Ascending aorta (tissue), 2 donors: ENCODE results near the gene C16orf78. TPM values are rescaled to one million over a fixed set of nuclear protein-coding genes. Genes with fewer than 3 reads are reported as not detected.

Experiments
- DNase-seq, 2 donors: peaks; one replicate each; pipeline ENCODE4 v3.0.0-alpha.2; 2019; ENCODE audit warnings: low spot score in 2 of 2
- H3K27ac ChIP-seq, 2 donors: fragments of 200-600 bp; sonication (generic); one replicate each; pipeline ENCODE4 v1.5.1; 2016 to 2017; ENCODE audit warnings: mild to moderate bottlenecking in 1 of 2
- H3K27me3 ChIP-seq: fragments of 200-600 bp; sonication (generic); one replicate; pipeline ENCODE4 v1.5.1; 2017
- H3K36me3 ChIP-seq, 2 donors: fragments of 200-600 bp; sonication (generic); one replicate each; pipeline ENCODE4 v1.5.1; 2016
- H3K4me1 ChIP-seq, 2 donors: fragments of 200-600 bp; sonication (generic); one replicate each; pipeline ENCODE4 v1.5.1; 2016 to 2017; ENCODE audit warnings: mild to moderate bottlenecking in 1 of 2
- H3K4me3 ChIP-seq, 2 donors: fragments of 200-600 bp; sonication (generic); one replicate each; pipeline ENCODE4 v1.5.1; 2016 to 2017; ENCODE audit warnings: mild to moderate bottlenecking in 1 of 2
- H3K9me3 ChIP-seq, 2 donors: fragments of 200-600 bp; sonication (generic); one replicate each; pipeline ENCODE4 v1.5.1; 2016
- CTCF ChIP-seq, 3 experiments: fragments of 200-600 bp in 2 of 3; fragments of 450-650 bp in 1 of 3; sonication (generic) in 2 of 3; IDR thresholded peaks; one replicate each; pipeline ENCODE4 v1.5.1; 2016 to 2019; ENCODE audit warnings: antibody characterized with exemption in 3 of 3, mild to moderate bottlenecking in 1 of 3, moderate library complexity in 1 of 3
- intact Hi-C: fragments of 100-400 bp; cut with DNase I; formaldehyde crosslinking; loops from one replicate; pipeline ENCODE4 v1.15.1; 2023
- total RNA-seq: library from RNA; depleted of rRNA; stranded (reverse); fragments of >200 nt; gene quantifications from one replicate; pipeline ENCODE4 v1.1.0, GENCODE V29; 2016

The C16orf78 gene
- total RNA-seq, 1 donor from 2014 or later: not detected

GRCh38 chr16:49362230-49362629 is 11.4 kb upstream of the C16orf78 start:
- Histone ChIP-seq H3K9me3 (no peaks in the 10 kb centered on the region), H3K27ac (no peak overlapping the region), H3K4me3 (no peak overlapping the region), H3K4me1 (no peaks in the 10 kb centered on the region), H3K36me3 (no peaks in the 10 kb centered on the region), H3K27me3 (no peaks in the 10 kb centered on the region)
- TF ChIP-seq CTCF (IDR thresholded peaks at IDR 0.05): no peak
- intact Hi-C loops: no loop called here
- DNase-seq: peak in 1 of 2 donors; percentile 15

DNA sequence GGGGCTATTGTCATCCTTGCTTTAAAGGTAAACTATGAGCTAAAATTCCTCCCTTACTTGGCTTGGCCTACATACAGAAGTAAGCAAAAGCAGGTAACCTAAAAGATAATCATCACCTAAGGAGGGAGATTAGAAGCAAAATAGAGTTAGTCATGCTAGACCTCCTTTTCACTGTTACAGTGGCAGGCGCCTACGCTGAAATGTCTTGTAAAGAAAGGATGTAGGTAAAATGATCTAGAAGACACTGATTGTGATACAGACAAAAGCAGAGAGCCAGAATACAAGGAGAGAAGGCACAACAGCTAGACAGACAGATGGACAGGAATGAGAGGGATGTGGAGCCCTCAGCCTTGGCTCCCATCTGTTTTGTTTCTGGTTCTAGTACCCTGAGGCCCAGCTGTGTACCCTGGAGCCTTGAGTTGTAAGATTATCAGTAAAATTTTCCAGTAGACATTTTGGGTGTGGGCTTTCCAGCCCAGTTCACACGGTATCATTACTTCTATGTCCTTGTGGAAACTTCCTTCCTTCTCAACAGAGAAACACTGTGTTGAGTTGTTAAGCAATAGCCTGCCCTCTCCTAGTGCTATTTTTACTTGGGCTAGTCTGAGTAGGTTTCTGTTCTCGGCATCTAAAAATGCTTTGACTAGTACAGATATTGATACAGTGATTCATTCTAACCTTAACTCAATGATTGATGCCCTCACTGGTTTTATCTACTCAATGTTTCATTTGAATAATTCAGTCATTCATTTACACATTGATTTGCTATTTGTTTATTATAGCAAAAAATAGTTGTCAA is 7.7 kb upstream of the C16orf78 start:
- no peak for DNase-seq
- Histone ChIP-seq H3K9me3 (no peaks in the 10 kb centered on the region), H3K27me3 (no peaks in the 10 kb centered on the region), H3K4me3 (no peak overlapping the region), H3K4me1 (no peaks in the 10 kb centered on the region), H3K36me3 (no peaks in the 10 kb centered on the region), H3K27ac (no peak overlapping the region)
- no peak for TF ChIP-seq CTCF (IDR thresholded peaks at IDR 0.05)
- intact Hi-C loops: no loop called here

GRCh38 chr16:49366669-49367068 is 6.9 kb upstream of the C16orf78 start:
- intact Hi-C loops: no loop called here
- H3K9me3 ChIP-seq: no peaks in the 10 kb centered on the region
- no peak for TF ChIP-seq CTCF (IDR thresholded peaks at IDR 0.05)
- no peak overlapping the region for H3K4me3 ChIP-seq
- no peaks in the 10 kb centered on the region for H3K4me1 ChIP-seq
- no peaks in the 10 kb centered on the region for H3K27me3 ChIP-seq
- H3K36me3 ChIP-seq: no peaks in the 10 kb centered on the region
- DNase-seq: no peak
- no peak overlapping the region for H3K27ac ChIP-seq

DNA sequence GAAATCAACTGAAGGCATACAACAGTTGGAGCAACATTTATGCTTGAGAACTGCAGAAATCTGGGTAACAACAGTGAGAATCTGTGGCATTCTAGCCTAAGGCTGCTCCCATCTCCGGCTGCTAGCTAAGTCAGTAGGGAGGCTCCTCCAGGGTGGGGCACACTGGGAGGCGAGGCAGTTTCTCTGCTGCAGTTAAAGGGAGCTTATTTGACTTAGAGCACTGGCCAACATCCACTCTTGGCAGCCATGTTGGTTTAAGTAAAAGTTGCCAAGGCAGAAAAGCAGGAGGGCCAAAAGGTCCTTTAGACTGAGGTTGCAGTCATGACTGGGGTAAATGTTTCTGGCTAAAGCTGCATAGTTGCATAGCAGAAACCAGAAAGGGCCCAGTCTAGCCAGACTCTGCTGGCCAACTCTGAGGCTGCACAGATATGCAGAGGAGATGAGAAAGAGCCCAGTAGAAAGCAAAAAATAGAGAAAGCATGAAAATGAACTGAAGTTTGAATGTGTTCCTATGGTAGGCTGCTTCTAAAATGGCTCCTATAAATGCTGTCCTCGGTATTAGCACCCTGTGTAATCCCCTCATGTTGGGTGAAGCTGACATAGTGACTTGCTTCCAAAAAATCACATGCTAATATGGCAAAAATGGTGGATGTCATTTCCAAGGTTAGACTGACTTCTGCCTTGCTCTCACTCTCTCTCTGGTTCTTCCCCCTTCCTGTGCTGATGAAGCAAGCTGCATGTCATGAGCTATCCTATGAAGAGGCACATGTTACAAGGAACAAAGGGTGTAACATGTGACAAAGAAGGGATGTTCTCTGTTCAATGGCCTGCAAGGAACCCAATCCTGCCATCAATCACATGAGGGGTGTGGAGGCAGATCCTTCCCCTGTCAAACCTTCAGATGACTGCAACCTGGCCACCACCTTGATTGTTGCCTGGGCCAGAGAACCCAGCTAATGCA is 3.7 kb upstream of the C16orf78 start:
- Histone ChIP-seq H3K4me3 (no peak overlapping the region), H3K9me3 (no peaks in the 10 kb centered on the region), H3K27ac (no peak overlapping the region), H3K36me3 (no peaks in the 10 kb centered on the region), H3K4me1 (no peaks in the 10 kb centered on the region), H3K27me3 (no peaks in the 10 kb centered on the region)
- no peak for TF ChIP-seq CTCF (IDR thresholded peaks at IDR 0.05)
- no peak for DNase-seq
- intact Hi-C loops: no loop called here

- Histone ChIP-seq H3K27ac (no peak overlapping the region), H3K27me3 (no peaks in the 10 kb centered on the region), H3K4me1 (no peaks in the 10 kb centered on the region), H3K36me3 (no peaks in the 10 kb centered on the region), H3K4me3 (no peak overlapping the region), H3K9me3 (no peaks in the 10 kb centered on the region)
- TF ChIP-seq CTCF (IDR thresholded peaks at IDR 0.05): no peak
- DNase-seq: no peak
- intact Hi-C loops: no loop called here
Observed at GRCh38 chr16:49376206-49376605, 2.6 kb downstream of the C16orf78 start.
